RKO (cell line): ENCODE data around the gene NPTX1.
A peak's percentile ranks its signal among the peaks of the same experiment; 100 is the strongest.

ENCODE experiments used
- DNase-seq: peaks from one replicate; pipeline ENCODE4 v3.0.0-alpha.2; 2016; ENCODE audit warnings: low spot score

NPTX1 gene

DNA sequence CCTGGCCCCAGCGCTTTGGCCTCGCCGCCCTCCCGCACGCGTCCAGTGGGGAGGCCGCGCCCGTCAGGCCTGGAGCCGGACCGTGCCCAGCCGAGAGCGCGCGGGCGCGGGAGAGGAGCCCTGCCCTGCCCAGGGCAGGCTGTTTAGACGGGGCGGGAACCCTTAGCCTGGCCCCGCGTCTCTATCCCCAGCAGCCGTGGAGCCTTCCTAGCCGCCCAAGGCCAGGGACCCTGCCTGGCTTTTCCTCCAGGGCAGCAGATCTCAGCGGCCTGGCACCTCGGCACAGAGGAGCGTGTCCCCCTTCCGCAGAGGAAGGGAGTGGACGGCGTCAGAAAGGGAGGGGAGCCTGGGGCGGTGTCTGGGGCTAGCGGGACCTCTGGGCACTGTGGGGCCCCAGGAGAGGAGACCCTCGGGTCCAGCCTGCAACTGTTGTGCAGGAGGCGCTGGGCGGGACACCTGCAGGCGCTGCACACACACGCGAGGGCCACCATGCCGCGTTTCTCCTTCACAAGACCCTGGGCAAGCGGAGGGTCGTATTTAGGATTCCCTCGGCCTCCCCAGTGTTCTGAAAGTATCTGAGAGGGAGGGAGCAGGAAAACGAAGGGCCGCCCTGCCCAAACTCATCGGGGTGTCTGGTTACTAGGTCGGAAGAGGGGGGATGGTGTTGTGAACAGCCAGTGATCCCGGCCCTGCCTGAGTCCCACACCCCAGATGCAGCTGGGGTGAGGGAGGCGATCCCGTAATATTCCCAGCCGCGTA, 2.3 kb upstream of the NPTX1 start:
- DNase-seq = no peak

DNA sequence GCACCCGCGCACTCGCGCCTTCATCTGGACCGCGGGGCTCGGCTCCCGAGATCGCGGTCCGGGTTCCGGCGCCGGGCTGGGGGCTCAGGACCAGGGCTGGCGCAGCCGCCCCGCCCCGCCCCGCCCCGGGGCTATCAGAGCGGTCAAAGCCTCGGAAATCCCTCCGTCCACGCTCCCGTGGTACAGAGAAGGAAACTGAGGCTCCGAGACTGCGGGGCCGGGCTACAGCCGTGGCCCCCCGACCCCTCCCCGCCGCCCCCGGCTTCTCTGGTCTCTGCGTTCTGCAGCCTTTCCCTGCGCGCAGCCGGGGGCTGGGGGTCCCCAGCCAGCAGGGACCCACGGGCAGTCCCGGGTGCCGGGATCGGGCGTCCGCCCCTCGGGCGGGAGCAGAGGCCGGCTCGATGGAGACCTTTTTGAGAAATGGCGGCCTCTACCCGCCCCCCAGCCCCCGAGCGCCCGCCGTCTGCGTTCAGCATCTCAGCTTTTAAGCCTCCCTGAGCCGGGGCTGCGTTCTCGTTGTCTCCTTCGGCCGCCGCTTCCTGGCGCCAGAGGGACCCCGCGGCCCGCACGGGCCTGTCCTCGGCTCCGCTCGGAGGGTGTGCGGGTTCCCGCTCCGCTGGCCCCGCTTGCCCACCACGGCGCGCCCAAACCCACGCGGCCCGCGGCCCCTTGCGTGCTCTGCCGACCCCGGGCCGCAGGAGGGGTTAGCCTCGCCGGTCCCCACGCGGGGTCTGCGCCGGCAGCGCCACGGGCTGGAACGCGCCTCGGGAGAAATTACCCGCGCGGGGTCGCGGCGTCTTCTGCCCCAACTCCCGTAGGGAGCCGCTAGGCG, 1.5 kb upstream of the NPTX1 start:
- DNase-seq = no peak

DNA sequence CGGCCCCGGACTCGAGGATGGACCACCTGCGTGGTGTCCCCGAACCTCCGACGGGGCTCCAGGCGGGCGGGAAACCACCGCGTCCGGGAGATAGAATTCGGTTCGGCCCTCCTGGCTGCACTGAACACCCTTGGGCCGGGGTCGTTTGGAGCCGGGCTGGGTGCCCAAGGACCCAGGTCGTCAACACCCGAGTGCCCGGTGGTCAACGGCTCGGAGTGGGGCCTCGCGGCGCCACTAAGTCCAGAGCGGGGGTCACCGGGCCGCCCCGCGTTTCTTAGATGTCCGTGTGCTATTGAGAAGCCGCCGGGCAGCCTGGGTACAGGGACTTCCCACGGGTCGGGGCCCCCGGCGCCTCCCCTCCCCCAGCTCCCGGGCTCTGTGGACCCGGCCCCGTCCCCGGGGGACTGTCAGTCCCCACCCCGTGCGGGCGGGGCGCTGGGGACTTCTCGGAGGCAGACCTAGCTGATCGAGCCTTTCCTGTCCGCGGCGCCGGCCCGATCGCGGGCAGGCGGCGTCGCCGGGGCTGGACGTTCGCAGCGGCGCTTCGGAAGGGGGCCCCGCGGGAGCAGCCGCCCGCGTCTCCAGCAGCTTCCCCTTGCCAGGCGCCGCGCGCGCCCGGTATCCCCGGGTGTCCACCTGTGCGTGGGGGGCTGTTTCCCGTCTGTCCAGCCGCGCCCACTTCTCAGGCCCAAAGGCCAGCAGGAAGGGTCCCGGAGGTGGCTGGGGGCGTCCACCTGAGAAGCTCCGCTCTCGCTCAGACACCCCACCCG, 655 bp upstream of the NPTX1 start:
- DNase-seq = no peak

DNA sequence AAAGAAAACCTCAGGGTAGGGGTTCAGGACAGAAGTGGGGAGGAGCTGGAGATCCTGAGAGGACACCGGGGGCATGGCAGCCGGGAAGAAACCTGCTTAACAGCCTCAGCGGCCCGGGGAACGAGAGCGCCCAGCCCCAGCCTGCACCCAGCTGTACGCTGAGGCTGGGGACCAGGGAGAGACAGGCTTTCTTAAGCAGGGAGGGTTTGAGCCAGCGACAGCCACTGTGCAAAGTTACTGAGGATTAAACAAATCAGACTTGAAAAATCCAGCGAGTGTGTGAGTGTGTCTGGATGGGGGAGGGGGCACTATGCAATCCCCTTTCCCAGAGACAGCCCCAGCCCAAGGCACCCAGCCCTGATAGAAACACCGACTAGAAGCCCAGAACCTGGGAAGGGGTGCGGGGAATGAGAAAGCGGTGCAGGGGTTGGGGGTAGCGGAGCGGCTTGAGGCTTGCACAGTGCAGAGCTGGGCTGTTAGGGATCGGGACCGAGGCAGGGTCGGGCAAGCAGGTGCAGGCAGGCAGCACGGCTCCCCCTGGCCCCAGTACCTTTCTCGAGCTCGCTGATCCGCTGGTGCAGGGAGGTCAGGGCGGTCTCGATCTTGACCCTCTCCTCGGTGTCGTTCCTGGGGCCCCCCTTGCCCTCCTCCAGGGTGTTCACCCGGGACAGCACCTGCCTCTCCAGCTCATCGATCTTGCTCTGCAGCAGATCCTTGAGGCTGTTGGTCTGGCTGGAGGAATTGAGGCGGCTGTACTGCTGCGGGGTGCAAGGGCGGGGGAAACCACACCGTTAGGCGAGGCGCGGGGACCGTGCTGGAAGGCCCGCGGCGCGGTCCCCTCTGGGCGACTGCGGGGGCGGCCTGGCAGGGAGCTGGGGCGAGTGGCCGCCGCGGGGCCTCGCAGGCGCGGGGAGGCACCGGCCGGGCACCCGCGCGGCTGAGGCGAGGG, 1.2 kb downstream of the NPTX1 start:
- no peak for DNase-seq

DNA sequence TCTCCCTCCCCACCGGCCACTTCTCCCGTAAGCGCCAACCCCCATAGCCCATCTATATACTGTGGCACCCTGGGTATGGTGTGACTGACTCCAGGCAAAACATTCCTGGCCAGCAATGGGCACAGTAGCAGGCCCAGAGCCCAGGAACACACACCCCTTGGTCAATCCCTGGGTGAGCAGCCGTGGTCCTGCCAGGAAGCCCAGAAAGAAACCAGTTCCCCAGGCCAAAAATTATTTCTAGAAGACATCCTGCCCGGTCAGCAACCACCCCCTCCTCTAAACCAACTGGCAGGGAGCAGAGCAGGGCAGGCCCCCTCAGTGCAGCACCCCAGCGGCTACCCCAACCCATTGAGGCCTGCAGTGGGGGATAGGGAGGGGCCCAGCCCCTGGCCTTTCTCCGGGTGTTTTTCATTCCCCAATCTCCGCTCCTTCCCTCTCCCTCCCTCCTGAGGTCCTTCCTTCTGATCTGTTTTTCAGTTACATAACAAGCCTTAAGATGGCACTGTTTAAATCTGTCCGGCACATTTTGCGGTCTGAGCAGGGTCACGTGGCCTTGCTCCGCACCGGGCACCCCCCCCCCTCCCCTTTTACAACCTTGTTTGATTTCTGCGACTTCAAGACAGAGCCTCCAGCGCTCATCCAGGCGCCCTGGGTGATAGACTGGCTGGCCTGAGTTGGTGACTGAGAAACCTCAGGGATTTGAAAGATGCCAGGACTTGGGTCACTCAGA, 2.0 kb downstream of the NPTX1 start:
- DNase-seq = peak; percentile 74

DNA sequence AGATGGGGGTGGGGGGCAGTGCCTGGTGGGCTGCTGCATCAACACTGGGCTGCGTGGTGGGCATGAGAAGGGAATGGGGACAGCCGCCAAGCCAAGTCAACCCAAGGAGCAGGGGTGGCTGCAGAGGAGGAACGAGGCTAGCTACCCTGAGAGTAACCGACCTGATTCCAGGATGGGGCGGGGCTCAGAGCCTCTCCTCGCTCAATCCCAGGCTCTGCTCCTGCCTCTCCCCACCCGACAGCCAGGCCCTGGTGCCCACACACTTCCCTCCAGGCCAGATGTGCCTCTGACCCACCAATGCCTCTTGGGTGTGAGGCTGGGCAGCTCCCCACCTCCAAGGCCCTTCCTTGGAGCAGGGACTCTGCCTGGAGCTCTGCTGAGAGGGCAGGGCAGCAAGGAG, 2.7 kb downstream of the NPTX1 start:
- no peak for DNase-seq

DNA sequence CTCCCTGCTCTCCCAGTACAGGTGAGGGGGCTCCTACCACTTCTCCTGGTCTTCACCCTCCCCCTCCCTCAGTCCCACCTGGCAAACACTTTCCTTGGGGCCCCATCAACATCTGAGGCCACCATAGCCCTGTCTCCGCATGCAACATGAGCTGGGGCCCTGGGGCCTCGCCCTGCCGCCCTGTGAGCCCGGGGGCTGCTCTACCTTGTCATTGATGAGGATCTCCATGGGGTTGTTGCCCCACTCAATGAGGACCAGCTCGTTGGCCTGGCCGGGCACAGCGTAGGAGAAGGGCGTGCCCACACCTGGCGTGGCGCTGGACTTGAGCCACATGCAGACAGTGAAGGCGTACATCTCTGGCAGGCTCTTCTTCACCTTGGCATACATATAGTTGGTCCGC, 3.4 kb downstream of the NPTX1 start:
- DNase-seq = no peak

DNA sequence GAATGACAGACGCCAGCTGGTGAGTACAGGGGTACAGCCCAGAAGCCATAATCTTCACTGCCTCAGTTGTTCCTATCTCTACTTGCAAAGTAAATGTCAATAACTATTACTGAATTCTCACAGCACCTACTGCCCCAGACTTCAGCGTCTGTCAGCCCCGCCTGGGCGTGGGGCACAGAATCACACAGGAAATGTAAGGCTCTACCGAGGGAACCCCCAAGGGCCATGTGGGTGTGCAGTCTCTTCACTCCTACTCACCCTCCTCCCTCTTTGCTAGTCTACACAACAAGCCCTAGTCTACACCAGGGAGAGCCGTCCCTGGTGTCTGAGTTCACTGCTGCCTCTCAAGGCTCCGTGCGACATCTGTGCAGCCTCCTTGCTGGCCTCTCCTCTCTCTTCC, 4.5 kb downstream of the NPTX1 start:
- no peak for DNase-seq

DNA sequence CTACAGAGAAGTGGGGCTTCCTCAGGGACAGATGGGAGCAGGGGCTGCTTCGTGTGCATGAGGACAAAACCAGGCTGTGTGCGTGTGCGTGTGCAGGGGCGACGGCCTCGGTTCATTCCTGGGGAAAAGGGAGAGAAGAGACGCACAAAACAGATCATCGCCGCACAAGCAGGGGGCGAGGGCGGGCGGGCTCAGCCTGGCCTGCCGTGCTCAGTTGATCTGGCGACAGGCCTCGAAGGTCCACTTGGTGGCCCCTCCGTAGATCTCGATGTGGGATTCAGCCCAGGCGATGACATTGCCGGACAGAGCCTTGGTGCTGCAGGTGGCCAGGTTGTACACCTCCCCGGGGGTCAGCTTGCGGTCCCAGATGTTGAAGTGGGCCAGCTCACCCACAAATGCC, 5.8 kb downstream of the NPTX1 start:
- DNase-seq = no peak

DNA sequence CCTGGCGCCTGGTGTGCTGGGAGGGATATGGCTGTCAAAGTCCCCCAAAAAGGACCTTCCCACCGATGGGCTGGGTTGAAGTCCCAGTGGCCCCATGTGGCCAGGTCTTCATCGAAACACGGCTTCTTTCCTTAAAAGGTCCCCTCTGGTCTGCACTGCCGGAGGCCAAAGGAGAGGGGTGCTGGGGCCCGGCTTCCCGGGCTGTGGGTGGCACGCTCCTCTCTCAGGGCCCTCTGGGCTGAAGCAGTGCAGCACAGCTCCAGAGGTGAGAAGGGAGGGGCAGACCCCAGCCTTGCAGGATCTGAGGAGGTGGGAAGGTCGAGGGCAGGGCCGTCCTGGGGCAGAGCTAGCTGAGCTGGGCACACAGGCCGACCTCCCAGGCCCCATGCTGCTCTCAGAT, 6.7 kb downstream of the NPTX1 start:
- no peak for DNase-seq

DNA sequence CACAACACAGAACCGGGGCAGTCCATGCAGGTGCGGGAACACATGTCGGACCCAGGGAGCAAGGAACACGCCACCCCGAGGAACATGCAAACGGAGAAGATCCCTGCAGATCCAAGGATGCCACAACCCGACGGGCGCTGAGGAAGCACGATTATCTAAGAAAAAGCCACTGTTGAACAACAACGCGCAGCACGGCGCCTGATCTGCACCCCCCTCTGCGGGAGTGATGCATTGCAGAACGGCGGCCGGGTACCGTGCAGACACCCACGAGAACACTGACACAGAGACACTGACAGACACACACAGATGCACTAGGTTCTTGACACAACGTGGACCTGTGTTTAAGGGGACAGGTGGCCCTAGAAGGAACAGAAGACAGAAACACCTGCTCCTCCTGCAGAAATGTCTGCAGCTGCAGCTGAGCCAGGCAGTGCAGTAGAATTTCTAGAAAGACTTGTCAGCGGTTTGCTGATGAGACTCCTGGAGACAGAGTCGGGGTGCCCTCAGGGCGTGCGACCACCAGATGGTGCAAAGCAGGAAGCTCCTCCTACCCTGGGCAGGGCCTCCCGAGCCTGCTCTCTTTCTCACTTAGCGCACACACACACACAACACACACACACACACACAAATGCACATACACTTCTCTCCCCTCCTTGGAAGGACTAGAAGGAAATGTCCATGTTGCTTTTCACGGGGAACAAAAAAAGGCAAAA, 7.5 kb downstream of the NPTX1 start:
- no peak for DNase-seq

DNA sequence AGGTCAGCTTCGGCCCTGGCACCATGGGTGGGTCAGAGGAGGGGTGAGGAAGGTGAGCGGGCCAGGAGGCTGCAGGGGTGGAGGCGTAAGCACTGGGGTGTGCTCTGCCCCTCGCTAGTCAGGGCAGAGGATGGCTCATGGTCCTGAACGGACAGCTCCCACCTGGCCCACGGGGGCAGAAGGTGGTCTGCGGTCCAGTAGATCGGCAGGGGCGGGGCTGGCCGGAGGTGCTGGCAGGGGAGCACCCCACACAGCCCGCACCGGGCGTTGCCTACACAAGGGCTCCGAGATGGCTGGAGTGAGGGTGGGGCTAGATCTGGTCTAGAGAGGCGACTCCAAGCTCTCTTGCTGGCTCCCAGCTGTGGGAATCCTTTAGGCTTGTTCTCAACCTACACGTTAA, 8.2 kb downstream of the NPTX1 start:
- no peak for DNase-seq

DNA sequence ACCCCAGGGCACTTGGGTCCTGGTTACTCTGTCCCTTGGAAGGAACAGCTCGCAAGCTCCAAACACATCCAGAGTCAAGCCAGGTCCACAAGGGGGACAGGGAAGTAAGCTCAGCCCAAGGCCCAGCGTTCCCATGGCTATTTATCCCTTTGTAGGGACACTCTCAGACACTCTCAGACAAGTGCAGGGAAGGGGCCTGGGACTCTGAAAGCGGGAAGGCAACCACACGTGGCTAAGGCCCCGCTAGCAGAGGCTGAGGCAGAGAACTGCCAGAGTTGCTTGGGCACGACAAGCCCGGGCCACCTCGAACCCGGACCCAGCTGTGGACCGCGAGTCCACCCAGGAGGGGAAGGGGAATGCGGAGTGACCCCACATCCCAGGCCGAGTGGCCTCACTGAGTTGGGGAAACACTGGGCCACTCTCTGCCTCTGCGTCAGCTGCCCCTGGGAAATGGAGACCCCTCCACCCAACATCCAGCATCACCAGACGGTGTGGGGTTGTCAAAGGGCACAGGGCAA, 10.2 kb downstream of the NPTX1 start:
- no peak for DNase-seq

DNA sequence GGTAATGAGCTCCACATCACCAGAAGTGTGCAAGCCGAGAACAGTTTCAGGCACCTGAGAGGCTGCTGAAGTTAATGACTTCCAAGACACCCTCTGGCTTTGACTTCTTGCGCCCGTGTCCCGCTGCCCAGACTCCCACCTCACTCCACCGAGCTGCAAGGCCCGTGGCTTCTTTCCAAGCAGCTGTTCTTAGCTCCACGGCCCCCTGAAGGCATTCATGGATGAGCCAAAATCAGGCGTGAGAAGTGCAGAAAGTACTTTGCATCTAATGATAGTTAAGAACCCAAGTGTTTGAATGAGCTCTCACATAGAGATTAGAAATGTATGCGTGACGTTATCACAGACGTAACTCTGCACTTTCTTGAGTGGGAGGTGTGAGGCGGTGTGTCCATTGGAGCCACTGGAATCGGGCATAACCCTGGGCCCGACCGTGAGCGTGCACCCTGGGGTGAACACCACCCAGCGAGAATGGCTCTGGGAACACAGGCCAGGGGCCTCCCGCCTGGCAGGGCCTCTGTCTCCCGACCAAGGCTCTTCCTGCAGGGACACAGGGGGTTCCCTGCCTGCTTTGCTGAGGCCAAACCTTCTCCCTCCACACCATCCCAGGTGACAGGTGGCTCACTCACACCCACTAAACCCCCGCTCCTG, 11.0 kb downstream of the NPTX1 start:
- DNase-seq = no peak

DNA sequence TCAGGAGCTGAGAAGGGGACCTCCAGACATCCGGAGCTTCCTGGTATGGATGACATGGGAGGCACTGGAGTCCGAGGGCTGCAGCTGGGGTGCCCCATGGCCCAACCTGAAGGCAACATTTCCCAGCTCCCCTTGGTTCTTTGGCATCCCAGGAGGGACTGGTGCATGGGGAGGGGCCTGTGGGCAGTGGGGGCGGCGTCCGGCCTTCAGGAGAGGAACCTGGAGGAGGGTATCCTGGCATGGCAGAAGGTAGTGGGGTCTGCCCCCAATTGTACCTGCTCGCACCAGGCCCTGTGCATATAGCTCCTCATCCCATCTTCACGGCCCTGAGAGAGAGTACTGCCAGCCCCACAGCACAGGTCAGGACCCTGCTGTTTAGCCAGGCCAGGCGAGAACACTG, 11.9 kb downstream of the NPTX1 start:
- no peak for DNase-seq

DNA sequence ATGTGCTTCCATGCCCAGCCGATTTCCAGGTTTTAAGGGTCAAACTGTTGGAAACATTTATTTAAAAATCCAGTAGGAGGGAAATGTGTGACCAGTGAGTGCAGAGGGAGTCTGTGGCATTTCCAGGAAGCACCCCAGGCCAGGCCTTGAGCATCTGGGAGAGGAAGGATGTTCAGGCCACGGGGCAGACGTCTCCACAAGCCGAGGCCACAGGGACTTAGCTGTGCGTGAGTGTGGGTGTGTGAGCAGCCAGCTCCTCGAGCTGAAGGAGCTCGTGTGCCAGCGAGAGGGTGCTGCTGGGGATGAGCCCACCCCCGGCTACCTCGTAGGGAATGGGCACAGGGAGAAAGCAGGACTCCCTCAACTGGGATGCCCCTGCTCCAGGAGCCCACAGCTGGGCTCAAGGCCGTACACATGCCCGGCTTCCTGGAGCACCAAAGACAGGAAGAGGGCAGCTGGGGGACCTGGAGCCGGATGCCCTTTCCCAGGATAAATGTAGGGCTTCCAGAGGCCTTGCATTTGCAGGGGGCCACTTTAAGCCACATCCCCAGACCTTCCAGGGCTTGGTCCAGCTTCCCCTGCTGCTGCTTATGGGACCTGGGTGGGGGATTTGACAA, 12.5 kb downstream of the NPTX1 start:
- DNase-seq = no peak

DNA sequence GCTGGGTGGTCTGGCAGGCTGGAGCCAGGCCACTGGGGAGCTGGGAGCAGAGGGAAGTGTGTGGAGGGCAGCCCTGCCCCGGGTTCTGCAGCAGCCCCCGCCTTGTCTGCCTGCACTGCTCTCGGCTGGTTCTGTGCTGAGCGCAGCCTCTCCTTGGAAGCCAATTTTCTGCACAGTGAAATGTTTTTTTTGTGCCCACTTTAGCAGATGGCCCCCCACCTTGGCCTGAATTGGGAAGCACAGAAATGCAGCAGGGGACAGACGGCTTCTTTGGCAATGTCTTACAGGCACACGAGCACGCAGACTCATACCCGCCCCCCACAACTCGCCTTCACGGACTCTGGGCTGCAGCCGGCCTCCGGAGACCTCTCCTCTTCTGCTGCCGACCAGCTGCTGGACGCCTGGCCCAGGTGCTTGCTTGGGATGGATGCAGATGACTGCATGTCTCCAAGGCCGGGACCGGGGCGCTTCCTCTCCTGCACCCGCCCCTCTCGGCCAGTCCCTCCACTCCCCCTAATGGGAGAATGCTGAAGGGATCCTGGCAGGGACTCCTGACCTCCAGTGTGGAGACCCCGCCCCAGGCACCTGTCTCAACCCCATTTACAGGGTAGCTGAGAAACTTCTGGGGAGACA, 14.8 kb downstream of the NPTX1 start:
- no peak for DNase-seq

DNA sequence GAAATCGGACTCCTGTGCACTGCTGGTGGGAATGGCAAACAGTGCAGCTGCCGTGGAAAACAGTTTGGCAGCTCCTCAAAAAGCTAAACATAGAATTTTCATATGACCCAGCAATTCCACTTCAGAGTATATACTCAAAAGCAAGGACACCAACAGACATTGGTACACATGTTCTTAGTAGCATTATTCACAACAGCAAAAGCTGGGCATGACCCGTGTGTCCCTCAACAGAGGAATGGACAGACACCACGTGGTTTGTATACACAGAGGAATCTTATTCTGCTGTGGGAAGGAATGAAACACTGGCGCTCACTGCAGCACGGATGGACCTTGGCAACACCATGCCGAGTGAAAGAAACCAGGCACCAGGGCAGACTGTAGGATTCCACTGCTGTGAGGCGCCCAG, 16.0 kb downstream of the NPTX1 start:
- DNase-seq = no peak

DNA sequence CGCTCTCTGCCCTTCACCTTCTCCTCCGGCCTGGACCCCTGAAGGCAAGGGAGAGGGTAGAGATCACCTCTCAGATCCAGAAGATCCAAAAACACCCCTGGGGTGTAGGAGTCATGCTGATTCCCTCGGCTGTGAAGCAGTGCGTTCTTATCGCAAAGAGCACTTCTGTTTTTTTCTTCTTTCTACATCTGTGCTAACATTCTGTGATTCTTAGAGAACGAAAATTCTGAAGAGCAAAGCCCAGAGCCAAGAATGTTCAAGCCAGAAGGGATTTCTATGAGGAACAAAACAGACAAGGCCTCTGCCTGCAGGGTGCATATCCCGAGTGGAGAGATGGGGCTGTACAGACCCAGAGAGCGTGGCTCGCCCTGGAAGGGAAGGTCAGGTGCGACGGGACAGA, 17.2 kb downstream of the NPTX1 start:
- no peak for DNase-seq
